SU-DHL-6 (cell line): ENCODE measurements around the gene CAPSL.

Experiments used
- H2AFZ ChIP-seq: fragments of 200-600 bp; sonication (generic); 2 replicates; pipeline ENCODE4 v1.6.1; 2014; ENCODE audit warnings: low read depth, mild to moderate bottlenecking, moderate library complexity, mixed read lengths, antibody characterized with exemption, low read length; ENCODE audit not compliant: severe bottlenecking
- H3F3A ChIP-seq: fragments of 200-600 bp; shearing (Covaris generic); 2 replicates; pipeline ENCODE4 v1.6.0; 2016; ENCODE audit warnings: antibody characterized with exemption, mild to moderate bottlenecking; ENCODE audit not compliant: insufficient read depth
- H3K27ac ChIP-seq: fragments of 200-600 bp; sonication (generic); 2 replicates; pipeline ENCODE4 v1.5.1; 2016; ENCODE audit warnings: low read depth, mild to moderate bottlenecking, low read length, moderate library complexity, mixed read lengths
- H3K27me3 ChIP-seq: fragments of 200-600 bp; sonication (generic), shearing (Covaris generic); 2 replicates; pipeline ENCODE4 v1.6.0; 2014; ENCODE audit warnings: mild to moderate bottlenecking, low read length
- H3K36me3 ChIP-seq: fragments of 200-600 bp; sonication (generic); 2 replicates; pipeline ENCODE4 v1.6.1; 2014; ENCODE audit warnings: mild to moderate bottlenecking, low read length, mixed read lengths
- H3K4me2 ChIP-seq: fragments of 300-600, 200-600 bp; shearing (Covaris generic), sonication (generic); 2 replicates; pipeline ENCODE4 v1.6.0; 2014; ENCODE audit warnings: low read length, low read depth, mild to moderate bottlenecking; ENCODE audit not compliant: poor library complexity, severe bottlenecking
- H3K4me3 ChIP-seq: fragments of 200-600 bp; sonication (generic); 2 replicates; pipeline ENCODE4 v1.5.1; 2014; ENCODE audit warnings: antibody characterized with exemption, low read length, mild to moderate bottlenecking, mixed read lengths; ENCODE audit not compliant: insufficient read depth, poor library complexity, severe bottlenecking
- H3K79me2 ChIP-seq: fragments of 200-600 bp; sonication (generic); 2 replicates; pipeline ENCODE4 v1.6.1; 2014; ENCODE audit warnings: mild to moderate bottlenecking, low read length, moderate library complexity; ENCODE audit not compliant: insufficient read depth
- H3K9ac ChIP-seq: fragments of 200-600 bp; sonication (generic); 2 replicates; pipeline ENCODE4 v1.7.0; 2014; ENCODE audit warnings: mild to moderate bottlenecking, low read length
- H3K9me2 ChIP-seq: fragments of 200-600 bp; sonication (generic); replicated peaks from 2 replicates; pipeline ENCODE4 v1.6.1; 2014; ENCODE audit warnings: low read length; ENCODE audit not compliant: insufficient read depth
- H3K9me3 ChIP-seq: fragments of 200-600 bp; sonication (generic); 2 replicates; pipeline ENCODE4 v1.6.1; 2014; ENCODE audit warnings: low read length, mixed read lengths; ENCODE audit not compliant: insufficient read depth
- H4K20me1 ChIP-seq: fragments of 200-600 bp; sonication (generic); 2 replicates; pipeline ENCODE4 v1.6.1; 2014; ENCODE audit warnings: low read depth, mild to moderate bottlenecking, antibody characterized with exemption, low read length, moderate library complexity, mixed read lengths
- EZH2phosphoT487 ChIP-seq: fragments of 200-600 bp; sonication (generic), shearing (Covaris generic); conservative IDR thresholded peaks from 2 replicates; pipeline ENCODE4 v1.6.1; 2018; ENCODE audit warnings: mild to moderate bottlenecking, antibody characterized with exemption, low read length, moderate library complexity, mixed read lengths
- TF ChIP-seq, protein P1 (sequence below): fragments of 200-600 bp; sonication (generic); IDR thresholded peaks from one replicate; pipeline ENCODE4 v1.5.1; 2017; ENCODE audit warnings: antibody characterized with exemption, mild to moderate bottlenecking, low read length, moderate library complexity; ENCODE audit not compliant: insufficient read depth, poor library complexity, severe bottlenecking

Gene CAPSL

GRCh38 chr5:35860686-35861085, 77.7 kb downstream of the CAPSL start:
- H3K9me2 ChIP-seq = no peaks in the 10 kb centered on the region
- no peak overlapping the region for H3K4me2 ChIP-seq
- no peaks in the 10 kb centered on the region for H3K79me2 ChIP-seq
- no peak for TF ChIP-seq EZH2phosphoT487
- TF ChIP-seq, protein P1, sequence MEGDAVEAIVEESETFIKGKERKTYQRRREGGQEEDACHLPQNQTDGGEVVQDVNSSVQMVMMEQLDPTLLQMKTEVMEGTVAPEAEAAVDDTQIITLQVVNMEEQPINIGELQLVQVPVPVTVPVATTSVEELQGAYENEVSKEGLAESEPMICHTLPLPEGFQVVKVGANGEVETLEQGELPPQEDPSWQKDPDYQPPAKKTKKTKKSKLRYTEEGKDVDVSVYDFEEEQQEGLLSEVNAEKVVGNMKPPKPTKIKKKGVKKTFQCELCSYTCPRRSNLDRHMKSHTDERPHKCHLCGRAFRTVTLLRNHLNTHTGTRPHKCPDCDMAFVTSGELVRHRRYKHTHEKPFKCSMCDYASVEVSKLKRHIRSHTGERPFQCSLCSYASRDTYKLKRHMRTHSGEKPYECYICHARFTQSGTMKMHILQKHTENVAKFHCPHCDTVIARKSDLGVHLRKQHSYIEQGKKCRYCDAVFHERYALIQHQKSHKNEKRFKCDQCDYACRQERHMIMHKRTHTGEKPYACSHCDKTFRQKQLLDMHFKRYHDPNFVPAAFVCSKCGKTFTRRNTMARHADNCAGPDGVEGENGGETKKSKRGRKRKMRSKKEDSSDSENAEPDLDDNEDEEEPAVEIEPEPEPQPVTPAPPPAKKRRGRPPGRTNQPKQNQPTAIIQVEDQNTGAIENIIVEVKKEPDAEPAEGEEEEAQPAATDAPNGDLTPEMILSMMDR = no peak
- H3F3A ChIP-seq = no peaks in the 10 kb centered on the region
- H2AFZ ChIP-seq = no peak overlapping the region
- no peaks in the 10 kb centered on the region for H3K36me3 ChIP-seq
- H4K20me1 ChIP-seq = no peaks in the 10 kb centered on the region
- no peak overlapping the region for H3K4me3 ChIP-seq
- no peaks in the 10 kb centered on the region for H3K9me3 ChIP-seq
- no peak overlapping the region for H3K27ac ChIP-seq
- no peaks in the 10 kb centered on the region for H3K27me3 ChIP-seq
- no peak overlapping the region for H3K9ac ChIP-seq

GRCh38 chr5:35859101-35859661, 79.2 kb downstream of the CAPSL start:
- Histone ChIP-seq H3K9me3 (no peaks in the 10 kb centered on the region), H3K4me3 (no peak overlapping the region), H3K79me2 (no peaks in the 10 kb centered on the region), H3F3A (no peaks in the 10 kb centered on the region), H3K4me2 (no peak overlapping the region), H3K36me3 (no peaks in the 10 kb centered on the region), H3K27ac (no peak overlapping the region), H2AFZ (no peak overlapping the region), H4K20me1 (no peaks in the 10 kb centered on the region), H3K27me3 (no peaks in the 10 kb centered on the region), H3K9me2 (no peaks in the 10 kb centered on the region), H3K9ac (no peak overlapping the region)
- TF ChIP-seq, protein P1 = no peak
- TF ChIP-seq EZH2phosphoT487 = no peak

DNA sequence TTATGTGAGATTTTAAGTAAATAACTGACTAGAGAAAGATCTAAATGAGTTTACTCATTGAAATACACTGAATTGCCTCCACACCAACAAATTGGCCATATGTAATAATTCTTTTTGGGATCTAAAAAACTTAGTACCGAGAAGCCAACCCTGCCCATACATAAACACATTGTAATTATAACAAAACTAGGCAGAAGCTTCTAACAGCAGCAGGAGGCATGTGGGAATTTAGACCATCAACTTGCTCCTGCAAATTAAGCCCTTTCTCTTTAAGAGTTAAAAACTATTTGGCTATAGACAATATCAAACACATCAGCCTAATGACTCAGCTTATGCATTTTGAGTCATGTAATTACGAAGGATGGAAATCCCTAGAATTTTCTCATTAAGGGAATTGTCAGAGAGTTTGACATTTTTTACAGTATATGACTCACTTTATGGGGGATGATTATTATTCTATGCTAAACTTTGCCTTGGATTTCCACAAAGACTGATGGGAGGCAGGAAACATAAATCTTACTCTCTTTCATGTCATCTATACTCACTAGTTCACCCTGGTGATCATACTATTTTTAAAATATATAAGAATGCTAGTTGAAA, 80.7 kb downstream of the CAPSL start:
- no peaks in the 10 kb centered on the region for H3K79me2 ChIP-seq
- H2AFZ ChIP-seq = no peak overlapping the region
- H3K9me2 ChIP-seq = no peaks in the 10 kb centered on the region
- no peaks in the 10 kb centered on the region for H3K36me3 ChIP-seq
- no peak overlapping the region for H3K4me3 ChIP-seq
- no peak overlapping the region for H3K27ac ChIP-seq
- no peaks in the 10 kb centered on the region for H3F3A ChIP-seq
- H3K27me3 ChIP-seq = no peaks in the 10 kb centered on the region
- TF ChIP-seq, protein P1 = no peak
- no peak for TF ChIP-seq EZH2phosphoT487
- no peaks in the 10 kb centered on the region for H4K20me1 ChIP-seq
- no peak overlapping the region for H3K4me2 ChIP-seq
- H3K9ac ChIP-seq = no peak overlapping the region
- H3K9me3 ChIP-seq = no peaks in the 10 kb centered on the region
